ENCODE measurements around the gene TTC28.

The TTC28 gene

DNA sequence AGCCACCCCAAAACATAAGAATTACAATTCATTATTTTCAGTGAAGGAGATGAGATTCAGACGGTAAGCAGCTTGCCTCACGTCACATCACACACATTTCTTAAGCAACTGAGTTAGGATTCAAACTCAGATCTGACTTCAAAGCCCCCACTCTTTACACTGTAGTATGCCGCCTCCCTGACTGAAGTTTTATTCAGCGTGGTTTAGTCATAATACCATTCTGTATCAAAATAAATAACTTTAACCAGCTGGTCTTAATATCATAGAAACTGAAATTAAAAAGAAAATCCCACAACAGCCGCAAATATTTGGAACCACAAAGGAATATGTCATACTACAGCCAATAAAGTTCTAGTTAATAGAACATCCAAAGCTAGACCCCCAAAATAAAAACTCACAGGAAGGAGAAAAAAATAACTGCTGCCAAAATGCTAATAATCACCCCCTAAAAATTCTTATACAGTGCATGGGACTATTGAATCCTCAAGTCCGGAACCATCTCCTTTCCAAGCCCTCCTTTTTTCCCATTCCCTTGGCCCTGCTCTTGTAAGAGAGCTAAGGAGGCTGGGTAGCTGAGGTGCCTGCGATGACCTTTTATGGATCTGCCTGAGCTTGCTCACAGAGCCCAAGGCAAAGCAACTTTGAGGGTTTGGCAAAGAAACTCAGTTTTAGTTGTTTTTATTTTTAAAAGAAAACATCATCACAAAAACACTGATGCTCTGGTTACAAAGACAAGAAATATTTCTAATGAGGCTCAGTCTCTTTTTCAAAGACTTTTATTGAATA is 334.5 kb downstream of the TTC28 start:
- DNase-seq, result no peak

DNA sequence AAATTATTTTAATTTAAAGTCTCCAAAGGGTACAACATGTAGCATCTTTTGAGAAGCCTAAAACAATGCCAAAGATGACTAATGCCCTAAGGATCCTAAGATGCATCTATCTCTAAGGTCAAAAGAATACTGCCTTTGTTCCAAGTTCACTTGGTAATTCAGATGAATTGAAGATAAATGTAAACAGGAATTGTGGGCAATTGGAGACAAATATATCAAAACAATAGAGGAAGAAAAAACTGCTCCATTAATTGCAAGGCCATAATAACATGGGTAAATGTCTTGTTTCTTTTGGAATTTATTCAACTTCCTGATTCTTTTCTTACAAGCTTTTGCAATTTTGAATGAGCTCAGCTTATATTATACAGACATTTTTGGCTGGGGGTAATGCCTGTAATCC is 338.6 kb downstream of the TTC28 start:
- DNase-seq, result peak; percentile 7

DNA sequence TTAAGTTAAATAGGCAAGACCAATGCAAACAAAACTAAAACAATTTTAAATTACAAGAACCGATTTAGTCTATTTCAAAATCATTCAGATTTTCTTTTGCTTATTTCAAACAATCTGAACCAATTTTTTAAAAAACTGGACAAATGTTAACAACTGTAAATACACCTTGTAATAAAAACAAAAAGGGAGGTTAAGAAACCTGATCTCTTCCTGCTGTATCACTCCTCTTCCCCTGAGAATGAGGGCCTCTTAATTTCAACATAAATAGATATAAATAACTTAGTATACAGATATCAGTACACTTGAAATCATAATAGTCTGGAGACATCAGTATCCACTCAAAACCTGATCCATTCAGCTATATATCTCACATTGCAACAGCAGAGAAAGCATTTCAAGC is 346.6 kb downstream of the TTC28 start:
- no peak for DNase-seq

DNA sequence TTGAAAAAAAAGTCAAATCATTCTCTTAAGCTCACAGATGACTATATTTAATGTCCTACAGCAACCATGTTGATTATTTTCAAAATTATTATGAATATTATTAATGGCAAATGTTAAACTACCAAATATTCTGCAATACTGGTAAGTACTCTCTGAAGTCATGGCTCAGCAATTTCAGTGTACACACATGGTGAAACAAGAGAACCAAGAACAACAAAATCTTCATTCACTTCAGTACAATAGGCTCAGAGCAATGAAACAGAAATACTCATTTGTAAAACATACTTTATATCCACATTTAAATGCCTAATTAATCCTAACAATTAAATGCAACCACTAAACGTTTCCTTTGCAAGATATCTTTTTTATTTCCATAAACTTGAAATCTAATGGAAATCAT is 347.2 kb downstream of the TTC28 start:
- DNase-seq, result no peak

DNA sequence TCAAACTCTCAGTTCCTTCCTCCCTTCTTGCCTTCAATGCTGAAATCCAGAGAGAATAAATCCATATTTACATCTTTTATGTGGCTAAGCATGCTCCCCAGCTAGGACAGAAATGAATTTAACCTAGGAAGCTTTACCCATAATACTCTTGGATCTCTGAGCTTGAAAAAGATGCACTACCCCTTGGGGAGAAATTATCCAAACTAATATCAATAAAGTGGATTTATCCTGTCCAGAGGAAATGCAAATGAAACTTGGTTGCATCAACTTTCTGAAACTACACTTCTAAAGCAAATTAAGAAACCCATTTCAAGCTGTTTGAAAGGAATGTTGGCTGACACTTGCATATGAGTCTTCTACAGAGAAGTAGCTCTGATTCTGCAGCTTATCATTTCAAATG is 347.9 kb downstream of the TTC28 start:
- no peak for DNase-seq

DNA sequence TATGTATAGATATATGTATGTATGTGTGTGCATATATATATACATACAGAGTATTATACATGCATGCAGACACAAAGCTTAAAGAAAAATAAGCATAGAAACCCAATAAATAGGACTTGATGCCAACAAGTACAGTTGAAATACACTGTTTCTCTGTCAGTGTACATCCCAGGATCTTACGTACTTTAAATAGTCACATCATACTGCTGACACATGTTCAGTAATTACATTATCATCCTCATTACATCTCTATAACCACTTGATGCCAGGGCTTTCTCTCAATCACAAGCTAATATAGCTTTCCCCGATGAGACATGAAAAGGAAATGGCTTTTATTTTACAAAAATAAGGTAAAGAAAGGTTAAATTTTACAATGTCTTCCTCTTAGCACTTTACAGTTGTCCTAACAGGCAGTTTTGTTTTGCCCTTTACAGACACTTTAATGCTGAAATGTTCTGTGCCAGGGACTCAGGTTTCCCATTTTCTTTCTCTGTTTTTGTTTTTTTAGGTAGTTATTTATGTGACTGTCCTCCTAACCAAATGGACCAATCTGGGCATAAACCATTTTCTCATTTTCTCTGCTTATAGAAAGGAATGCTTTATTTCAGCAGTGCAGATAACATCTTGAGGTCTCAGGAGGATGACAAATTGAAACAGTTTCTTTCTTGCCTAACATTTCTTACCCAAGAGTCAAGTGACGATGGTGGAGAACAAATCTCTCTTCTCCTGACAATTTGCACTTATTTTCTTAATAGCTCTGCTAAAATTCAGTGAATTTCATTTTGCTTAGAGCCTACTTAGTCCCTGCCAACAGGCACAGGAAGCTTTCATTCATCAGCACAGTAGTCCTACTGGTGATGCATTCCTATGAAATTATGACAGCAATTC is 350.2 kb downstream of the TTC28 start:
- DNase-seq, result no peak

DNA sequence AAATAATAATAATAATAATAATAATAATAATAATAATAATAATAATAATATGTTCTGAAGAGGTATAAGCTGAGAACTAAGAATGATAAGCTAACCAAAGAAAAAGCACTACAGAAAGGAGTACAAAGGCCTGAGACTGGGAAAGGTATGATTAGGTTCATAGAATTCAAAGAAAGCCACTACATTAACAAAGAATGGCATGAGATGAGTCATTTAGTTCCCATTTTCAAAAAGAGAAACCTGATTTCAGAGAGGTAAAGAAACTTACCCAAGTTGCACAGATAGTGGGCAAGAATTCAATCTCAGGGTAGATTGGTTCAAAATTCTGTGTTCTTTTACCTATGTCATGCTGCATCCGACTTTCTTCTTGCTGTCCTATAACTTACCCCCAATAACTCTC is 350.9 kb downstream of the TTC28 start:
- DNase-seq, result no peak

DNA sequence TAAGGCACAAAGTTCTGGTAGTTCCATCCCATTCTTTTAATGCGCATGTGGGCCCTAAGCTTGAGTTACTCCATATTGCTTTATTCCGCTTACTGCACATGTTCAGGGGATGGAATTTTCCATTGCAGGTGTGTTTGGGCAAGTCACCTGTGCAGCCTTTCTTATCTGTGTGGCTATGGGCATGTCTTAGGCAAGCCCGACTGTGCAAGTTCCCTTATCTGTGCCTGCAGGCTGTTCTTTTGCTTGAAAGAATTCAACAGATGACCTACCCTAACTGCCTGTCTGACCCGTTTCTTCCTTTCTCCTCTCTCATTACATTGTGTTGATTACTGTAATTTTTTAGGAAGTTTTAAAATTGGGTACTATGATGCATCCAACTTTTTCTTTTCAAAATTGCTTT is 363.6 kb downstream of the TTC28 start:
- DNase-seq, result no peak

DNA sequence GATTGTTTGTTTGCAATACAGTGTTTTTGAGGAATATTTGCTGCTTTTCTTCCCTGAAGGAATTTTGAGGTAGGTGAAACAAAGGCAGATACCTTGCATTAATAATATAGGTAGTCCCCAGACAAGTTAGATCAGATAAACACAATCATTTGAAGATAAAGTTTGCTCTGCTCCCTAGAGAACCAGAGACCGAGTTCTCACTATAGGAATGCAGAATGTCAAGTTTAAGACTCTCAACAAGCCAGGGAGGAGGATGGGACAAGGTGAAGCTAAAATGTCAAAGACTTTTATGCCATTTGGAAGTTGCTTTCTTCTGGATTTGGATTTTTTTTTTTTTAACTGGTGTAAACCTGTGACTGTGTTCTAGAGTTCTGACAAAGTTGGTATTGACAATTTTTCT is 364.7 kb downstream of the TTC28 start:
- DNase-seq, result no peak

DNA sequence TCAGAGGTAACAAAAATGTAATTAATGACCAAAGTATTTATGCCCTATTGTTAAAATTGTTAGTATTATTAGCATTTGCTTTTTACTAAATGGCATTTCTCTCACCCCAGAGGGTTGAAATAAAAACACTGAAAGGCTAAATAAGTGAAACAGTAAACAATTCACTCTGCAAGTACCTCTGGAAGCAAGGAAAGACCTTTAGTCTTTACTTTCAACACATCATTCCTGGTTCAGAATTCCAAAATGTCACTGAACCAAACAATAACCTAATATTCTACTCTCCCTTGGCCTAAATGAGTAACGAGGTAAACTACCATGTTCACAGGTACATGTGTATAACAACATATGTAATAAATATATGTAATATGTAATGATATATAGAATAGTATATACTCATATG is 369.3 kb downstream of the TTC28 start:
- DNase-seq, result no peak

DNA sequence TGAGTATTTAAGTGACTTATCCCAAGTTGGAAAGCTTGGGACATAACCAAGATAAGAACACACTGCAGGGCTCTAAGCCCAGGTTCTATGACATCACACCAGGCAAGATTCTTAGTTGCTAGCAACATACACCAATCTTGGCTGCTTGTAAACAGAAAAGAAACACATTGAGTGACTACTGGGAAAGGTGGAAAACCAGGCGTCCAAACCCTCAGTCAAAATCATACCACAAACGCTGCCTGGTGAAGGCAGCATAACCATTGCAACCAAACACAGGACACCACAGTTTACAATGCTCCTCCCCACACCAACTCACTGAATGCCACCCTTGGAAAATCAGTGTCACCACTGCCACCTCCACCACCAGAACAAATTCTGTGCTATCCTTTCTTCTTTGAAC is 379.9 kb downstream of the TTC28 start:
- DNase-seq, result no peak

DNA sequence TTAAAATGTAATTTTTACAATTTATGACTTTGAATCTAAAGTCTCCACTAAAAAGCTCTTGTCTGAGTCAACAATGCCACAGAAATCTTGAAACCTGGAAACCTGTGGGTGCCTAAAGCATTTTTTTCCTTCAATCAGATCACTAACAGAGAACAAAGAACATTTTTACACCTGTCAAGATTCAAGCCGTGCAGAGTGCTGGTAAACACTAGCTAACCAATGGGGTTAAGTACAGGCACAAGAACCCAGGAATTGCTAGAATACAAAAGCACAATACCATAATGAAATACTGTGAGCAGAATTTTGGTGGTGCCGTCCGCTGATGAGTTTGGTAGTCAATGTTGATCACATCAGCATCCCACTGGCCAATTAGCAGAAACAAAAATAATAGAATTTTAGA is 380.3 kb downstream of the TTC28 start:
- no peak for DNase-seq

DNA sequence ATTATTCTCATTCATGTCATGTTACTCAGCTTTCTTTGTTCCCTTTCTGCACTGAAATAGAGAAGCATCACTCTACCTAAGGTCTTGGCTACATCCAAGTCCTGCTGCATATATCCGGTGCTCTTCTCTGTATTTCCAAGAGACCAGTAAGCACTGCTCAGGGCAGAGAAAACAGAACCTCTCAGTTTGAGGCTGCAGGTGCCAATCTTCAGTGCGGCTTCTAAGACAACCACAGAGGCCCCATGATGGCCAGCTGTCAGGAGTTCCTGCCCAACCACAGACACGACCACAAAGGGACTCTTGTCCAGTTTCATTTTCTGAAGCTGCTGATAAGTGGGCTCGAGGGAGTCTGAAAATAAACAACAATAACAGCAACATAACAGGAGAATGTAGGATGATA is 382.1 kb downstream of the TTC28 start:
- no peak for DNase-seq

DNA sequence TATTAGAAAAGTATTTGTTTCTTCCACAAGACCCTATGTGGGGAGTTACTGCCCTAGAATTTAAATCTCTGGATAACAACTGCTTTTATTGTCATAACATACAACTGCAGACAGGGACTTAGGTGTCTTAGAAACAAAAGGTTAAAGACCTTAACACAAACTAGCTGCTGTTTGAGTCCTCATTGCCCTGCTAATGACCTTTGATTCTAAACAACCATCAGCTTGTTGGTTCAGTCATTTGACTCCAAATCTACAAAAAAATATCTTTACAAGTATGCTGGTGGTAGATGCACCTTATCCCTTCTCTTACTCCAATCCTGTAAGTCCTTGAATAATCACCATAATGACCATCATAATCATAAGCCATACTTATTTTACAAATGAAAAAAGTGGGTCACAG is 383.2 kb downstream of the TTC28 start:
- no peak for DNase-seq

DNA sequence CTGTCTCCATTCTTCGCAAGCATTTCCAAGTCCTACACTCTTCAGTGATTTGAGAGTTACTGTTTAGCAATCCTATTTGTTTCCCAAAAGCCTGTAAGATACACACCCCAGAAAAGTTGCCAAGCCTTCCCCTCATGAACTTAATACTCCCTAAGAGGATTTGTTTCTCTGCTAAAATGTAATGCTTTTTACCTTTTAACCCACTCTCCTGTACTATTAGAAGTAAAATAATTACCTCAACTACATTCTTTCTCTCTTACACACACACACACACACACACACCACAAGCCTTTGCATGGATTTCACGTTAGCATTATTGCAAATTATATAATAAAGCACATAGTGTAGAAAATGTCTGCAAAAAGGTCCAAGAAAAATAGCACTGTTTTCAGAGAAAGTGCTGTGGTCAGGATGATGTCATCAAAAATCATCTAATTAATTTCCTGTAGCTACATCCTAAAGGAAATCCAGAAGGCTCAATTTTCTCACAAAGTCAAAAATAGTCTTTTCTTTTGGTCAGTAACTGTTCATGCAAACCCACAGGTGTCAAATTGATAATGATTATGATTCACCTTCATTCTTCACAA is 396.5 kb downstream of the TTC28 start:
- peak; percentile 23 for DNase-seq

DNA sequence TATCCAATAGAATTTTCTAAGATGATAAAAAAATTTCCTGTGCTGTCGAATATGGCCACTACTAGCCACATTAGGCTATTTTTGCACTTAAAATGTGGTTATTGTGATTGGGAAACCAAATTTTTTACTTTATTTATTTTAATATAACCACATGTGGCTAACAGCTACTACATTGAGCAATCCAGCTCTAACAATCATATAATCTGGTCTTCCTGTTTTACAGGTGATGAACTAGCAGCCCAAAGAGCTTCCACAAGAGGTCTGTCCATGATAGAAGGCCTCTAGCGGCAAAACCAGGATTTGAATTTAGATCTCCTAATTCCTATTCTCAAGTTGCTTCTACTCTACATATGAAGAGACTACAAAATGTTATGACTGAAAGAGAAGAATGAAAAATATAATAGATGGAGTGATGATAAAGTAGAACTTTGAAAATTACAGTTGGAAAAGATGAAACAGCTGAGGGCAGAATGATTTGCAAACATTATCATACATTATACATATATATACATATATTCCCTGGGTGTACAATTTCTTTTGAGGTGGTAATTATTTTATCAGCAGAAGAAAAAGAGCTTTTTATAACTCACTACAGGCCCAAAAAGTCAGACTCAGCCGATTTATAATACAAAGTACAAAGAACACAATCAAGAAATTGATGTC is 397.1 kb downstream of the TTC28 start:
- peak; percentile 80 for DNase-seq

DNA sequence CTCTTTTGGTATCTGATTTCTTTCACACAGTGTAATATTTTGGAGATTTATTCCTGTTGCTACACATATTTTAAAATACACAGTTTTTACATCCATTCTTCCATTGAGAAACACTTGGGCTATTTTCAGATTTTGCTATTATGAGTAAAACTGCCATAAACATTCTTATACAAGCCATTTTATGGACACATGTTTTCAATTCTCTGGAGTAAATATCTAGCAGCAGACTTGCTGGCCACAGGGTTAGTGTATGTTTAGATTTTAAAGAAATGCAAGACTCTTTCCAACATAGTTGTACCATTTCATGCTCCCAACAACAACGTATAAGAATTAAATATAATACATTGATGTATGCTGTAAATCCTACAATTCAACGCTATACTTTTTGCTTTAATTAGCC is 399.8 kb downstream of the TTC28 start:
- DNase-seq, result no peak

DNA sequence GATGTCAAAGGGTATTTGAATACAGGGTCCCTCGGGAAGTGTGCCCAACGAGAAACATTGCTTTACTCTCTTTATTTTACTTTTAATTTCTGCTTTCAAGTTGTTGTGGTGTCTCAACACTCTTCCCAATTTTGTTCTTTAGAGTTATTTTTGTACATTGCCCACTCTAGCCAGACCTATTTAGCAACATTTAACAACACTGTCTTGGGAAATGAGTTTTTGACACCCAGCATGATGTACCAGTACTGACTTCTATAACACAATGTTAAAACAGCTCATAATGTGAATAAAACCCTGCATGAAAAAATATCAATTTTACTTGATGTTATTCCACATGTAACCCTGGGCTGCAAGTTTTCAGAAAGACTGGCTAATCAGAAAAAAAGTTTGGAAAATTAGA is 410.4 kb downstream of the TTC28 start:
- no peak for DNase-seq

DNA sequence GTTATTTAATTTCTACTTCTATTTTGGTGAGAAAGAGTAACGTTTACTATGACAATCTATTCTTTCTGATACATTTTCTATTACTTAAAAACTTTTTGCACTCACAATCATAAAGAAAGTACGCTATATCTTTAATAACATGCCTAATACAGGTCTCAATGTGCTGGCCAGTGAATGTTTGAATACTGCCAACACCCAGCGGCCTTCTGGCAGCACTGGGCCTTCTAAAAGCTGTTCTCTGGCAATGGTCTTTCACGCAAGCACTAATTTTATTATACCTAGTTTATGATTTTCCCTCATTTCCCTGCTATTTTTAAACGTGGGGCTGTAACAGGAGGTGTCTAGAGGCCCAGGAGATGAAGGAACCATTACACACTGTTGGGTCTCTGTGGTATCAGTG is 410.8 kb downstream of the TTC28 start:
- DNase-seq, result no peak

DNA sequence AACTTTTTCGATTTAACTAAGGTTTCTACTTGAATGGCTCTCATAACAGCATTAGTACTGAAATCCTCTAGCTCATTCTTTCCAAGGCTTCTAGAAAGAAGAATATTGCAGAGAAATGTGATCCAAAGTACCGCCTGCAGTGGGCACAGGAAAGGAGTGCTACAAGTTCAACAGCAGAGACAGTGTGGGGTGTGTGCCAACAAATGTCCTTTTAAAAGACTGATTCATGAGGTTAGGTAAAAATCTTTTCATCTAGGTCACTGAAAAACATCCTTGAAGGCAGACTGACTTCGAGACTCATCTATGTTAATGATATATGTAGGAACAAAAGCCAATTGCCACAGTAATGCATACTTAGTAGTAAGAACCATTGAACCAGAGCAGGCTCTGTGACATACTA is 411.5 kb downstream of the TTC28 start:
- DNase-seq, result no peak

DNA sequence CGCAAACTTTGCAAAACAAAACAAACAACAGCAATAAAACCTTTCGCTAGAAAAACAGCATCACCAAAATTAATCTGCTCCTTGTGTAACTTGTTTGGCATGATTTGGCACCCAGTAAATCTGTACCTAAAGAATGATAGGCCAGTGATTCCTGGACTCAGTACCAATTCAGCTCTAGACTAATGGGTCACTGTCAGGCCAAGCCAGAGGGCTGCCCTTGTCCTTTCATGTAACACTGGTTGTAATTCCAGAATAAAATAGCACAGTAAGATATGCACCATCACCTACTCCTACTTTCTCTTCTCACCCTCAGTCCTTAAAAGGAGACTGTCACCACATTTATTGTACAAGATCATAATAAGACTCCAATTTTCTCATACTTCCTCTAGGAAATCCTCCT is 419.0 kb downstream of the TTC28 start:
- no peak for DNase-seq

DNA sequence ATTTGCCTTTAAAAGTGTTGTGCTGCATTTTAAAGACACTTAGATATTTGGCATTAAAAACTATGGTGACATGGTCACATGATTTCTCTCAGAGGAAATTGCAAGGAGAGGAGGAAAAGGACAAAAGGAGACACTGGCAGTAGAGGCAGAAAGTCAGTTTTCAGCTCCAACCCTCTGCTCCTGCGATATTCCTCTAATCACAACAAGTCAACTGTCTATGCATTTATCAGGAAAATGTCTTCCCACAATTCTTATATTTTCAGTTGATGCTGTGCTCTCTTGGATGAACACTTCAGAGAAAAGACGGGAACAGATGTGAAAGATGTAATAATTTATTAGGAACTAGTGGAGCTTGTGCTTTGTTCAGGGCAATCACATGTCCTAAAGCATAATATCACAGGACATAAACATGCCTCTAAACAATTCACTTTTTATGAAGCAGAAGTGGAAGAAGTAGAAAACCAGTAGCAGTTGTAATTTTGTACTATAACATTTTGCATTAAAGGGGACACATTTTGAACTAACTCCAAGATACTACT is 419.8 kb downstream of the TTC28 start:
- no peak for DNase-seq

DNA sequence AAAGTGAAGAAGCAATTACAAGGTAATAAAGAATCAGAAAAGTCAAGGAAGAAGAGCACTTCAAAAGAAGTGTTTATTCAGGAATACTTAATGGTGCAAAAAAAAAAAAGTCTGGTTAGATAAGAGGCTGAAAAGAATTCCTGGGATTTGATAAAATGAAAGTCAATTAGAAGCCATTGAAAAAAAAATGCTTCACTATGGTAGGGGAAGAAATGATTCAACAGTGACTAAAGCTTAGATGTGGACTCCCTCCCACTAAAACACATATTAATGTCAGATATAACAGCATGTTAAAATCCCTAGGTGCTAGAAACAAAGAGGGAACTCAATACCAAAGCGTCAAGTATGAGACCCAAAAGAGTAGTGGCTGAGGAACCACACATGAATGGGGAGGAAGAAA is 425.2 kb downstream of the TTC28 start:
- DNase-seq, result no peak
